ENCODE data around the gene CSH2.

Gene CSH2

DNA sequence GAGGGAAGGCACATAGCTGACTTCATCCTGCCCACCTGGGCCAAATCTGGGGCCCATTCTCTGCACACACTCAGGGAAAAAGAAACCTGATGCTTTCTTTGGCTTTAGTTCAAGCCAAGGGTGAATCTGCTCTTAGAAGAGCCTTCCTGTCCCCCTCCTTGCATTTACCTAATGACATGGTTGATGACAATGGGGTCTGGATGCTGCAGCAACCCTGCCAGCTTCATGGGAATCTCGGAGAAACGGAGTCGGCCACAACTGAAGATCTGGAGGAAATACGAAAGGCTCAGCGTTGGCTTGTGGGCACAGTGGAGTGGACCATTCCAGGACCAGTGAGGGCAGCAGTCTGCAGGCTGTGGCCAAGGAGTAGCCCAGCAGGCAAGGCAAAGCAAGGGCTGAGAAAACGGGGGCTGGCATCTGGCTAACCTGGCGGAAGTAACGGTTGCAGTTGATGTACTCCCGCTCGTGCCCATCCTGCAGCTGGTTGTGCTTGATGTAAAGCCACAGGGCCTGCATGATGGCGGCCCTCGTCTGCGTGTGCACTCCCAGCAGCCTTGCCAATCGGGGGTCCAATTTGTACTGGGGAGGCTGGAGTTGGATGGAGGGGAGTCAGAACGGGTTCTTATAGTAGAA, 39.6 kb downstream of the CSH2 start:
- no peak for DNase-seq

DNA sequence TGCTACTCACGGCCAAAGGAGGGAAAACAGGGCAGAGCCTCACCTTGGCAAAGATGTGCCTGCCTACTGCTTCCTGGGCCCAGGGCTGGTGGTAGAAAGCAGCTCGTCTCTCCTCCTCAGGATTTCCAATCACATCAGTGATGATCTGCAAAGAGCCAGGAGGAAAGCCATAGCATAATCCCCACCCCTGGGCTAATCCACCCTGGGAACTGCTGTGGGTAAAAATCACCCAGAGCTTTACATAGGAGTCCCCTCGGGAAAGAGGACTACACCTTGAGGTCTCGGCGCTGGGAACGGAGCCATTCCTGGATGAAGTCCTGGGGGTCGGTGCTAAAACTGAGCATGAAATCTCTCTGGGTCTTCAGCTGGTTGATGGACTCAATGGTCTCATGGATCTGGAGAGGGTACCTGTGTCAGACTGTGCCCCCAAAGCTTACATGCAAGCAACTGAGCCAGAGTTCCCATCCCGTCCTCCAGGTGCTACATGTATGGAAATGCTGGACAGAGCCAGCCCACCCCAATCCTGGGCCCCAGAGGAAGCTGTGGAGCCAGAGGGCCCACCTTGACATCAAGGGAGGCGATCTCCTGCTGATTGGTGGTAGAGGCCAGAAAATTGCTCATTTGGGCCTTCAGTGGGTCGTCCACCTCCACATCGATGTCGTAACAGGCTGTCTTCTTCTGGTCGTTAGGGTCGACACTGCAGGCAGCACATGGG, 40.3 kb downstream of the CSH2 start:
- no peak for DNase-seq

DNA sequence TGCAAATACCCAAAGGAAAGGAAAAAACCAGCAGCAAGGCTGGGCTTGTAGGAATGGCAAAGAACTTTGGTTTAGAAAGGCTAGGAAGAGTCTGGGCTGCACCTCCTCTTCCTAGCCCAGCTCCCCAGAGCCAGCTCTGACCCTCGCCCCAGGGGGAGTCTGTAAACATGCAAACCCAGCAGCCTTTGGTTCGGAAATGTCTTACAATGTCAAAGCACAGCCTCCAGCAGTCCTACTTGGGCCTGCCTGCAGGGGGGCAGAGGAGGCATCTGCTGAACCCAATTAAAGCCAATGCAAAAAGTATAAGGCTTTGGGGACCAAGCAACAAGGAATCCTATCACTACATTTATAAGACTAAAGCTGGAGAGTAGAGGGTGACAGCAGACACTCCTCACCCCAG, 41.0 kb downstream of the CSH2 start:
- DNase-seq = no peak

DNA sequence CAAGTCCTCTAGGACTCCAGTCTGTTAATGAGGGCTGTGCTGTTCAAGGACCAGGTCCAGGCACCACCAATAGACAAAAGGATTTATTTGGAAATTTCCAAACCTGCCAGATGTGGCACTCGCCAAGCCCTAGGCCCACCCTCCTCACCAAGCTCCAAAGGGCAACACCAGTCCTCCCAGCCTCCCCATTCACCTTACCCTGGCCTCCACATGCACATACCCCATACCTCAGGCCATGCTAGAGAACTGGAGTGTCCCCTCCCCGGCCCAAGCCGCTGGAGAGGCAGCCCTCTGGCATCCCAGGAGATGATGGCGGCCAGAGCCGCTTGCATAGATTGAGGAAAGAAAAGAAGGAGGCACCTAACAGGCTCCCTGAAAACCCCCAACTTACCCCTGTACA, 41.5 kb downstream of the CSH2 start:
- DNase-seq = no peak

DNA sequence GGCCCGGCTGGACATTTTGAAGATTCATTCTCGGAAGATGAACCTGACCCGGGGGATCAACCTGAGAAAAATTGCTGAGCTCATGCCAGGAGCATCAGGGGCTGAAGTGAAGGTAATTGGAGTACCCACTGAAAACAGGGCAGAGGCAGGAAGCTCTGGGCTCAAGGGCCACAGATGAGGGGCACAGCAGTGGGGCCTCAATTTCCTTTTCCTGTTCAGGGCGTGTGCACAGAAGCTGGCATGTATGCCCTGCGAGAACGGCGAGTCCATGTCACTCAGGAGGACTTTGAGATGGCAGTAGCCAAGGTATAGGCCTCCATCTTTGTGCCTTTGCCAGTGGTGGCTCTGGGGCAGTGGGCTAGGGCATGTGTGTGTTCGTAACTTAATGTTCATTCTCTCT, 42.0 kb downstream of the CSH2 start:
- DNase-seq = no peak

DNA sequence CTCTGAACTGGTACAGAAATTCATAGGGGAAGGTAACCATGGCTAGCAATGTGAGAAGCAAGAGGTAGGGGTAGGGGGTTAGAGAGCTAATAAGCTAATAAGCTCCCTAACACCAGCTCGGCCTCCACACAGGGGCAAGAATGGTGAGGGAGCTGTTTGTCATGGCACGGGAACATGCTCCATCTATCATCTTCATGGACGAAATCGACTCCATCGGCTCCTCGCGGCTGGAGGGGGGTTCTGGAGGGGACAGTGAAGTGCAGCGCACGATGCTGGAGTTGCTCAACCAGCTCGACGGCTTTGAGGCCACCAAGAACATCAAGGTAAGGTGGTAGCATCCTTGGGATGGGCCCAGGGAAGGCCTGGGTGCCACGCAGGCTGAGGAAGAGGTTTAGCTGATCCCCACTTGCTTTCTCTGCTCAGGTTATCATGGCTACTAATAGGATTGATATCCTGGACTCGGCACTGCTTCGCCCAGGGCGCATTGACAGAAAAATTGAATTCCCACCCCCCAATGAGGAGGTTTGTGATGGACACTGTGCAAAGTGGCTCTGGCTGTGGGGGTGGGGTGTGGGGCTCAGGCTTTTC, 42.5 kb downstream of the CSH2 start:
- DNase-seq = no peak

DNA sequence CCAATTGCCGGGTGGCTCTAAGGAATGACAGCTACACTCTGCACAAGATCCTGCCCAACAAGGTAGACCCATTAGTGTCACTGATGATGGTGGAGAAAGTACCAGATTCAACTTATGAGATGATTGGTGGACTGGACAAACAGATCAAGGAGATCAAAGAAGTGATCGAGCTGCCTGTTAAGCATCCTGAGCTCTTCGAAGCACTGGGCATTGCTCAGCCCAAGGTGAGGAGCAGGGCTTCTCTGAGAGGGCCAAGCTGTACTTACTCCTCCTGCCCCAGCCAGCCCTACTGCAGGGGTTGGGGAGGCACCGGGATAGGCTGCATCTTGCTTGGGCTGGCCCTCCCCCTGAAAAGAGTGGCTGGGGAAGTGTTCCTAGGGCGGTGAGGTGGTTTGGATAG, 43.2 kb downstream of the CSH2 start:
- DNase-seq = no peak

DNA sequence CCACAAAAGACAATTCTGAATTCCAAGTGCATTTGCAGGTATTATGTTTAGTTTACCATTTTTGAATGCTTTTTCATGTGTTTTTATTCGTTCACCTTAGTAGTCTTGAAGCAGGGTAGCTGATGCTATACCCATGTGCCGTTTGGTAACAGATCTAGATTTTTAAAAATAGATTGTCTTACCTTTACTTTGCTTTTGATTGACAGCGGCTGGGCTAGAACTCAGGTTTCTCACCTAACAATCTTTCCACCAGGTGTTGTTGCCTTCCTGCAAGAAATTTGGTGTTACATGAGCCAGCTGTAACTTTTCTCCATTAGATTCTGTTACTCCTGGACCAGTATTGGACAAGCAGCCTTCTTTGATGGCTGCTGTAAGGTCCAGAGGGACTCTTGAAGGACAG, 44.5 kb downstream of the CSH2 start:
- DNase-seq = no peak

DNA sequence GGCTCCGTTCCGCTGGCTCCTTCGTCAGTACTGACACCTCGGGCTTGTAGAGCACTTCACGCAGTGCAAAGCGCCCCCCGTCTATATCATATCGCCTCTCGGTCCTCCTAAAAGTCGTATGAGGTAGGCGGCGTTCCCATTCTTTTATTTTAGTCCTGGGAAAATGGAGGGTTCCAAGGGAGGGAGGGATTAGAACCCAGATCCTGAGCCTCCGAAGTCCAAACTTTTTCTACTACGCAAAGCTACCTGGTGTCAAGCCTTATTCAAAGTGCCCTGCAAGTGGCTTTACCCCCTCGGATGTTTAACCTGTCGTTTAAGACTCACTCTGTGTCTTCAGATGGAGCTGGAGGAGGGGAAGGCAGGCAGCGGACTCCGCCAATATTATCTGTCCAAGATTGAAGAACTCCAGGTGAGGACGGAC, 45.7 kb downstream of the CSH2 start:
- DNase-seq = no peak

DNA sequence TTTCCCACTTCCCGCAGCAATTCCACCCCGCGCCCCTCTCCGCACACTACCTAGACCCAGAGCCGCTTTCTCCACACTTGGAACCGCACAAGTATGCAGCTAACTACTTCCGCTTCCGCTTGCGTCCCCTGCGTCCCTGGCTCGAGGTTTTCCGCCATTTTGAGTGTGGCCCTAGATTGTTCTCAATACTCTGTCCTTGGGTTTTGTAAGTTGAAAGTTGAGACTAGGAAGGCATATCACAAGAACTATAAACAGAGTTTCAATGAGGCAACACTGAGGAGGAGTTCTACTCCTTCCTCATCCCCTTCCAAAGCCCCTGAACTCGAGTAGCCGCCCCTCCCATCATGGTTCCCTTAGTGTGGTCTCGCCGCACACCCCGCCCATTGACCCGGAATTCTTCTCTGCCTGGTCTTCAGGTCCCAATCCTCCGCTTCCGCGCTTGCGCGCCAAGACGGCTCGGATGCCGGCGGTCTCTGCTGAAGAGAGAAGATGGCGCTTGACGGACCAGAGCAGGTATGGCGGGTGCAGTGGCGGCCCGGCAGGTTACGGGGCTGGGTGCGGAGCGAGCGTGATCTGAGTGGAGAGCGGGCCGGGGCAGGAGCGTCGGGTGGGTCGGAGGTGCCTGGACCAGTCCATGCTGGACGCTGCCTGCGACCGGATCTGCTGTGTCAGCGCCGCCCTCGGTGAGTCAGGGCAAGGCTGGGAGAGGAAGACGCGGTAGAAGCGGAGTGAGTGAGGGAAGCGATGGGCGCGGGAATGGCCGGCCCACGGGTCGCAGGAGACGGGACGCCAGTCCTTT, 46.3 kb downstream of the CSH2 start, which contains the start of the genes FTSJ3 and PSMC5:
TSS of gene FTSJ3 (minus strand) at position 662 of the 799 bp plus-strand sequence. CDS start 761 bp downstream, outside the sequence.
TSS of gene PSMC5 (plus strand) at position 430 of the 799 bp plus-strand sequence. CDS start at position 490, 60 bp downstream.
- DNase-seq = peak; percentile 98

DNA sequence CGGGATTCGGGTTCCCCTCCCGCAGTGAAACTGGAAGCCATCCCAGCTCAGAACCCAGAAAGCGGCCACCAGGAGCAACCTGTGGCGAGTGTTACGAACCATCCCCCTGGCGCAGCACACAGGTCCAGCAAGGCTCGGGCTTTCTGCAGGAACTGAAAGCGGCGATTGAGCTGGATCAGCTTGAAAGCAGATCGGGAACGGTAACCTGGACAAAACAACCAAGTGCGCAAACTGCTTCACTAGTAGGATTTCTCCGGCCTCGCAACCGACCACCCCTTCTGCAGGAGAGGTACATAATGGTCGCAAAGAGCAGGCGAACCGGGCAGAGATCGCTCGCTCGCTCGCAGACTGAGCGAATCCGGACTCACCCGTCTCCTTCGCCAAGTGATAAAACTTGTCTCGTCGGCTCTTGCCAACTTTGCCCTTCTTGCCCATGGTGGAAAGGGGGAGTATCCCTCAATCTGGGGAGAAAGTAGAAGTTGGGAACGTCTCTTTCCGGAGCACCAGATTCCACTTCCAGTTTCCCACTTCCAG, 46.9 kb downstream of the CSH2 start:
- no peak for DNase-seq

DNA sequence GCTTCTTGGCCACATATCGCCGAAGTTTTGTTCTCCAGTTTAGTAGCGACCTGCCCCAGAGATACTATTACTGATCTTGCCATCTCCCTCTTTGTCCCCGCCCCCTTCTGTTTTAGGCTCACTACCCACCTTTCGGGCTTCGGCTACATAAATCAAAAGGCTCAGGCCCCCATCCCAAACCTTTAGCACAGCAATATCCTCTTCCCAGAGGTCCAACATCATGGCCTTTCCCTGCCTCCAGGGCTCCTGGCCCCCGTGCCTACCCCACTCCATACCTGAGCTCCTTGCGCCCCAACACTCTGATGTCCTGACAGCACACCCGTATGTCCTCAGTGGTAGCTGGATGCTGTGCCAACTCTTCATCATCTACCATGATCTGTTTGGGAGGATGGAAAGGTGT, 49.1 kb downstream of the CSH2 start:
- DNase-seq = no peak

DNA sequence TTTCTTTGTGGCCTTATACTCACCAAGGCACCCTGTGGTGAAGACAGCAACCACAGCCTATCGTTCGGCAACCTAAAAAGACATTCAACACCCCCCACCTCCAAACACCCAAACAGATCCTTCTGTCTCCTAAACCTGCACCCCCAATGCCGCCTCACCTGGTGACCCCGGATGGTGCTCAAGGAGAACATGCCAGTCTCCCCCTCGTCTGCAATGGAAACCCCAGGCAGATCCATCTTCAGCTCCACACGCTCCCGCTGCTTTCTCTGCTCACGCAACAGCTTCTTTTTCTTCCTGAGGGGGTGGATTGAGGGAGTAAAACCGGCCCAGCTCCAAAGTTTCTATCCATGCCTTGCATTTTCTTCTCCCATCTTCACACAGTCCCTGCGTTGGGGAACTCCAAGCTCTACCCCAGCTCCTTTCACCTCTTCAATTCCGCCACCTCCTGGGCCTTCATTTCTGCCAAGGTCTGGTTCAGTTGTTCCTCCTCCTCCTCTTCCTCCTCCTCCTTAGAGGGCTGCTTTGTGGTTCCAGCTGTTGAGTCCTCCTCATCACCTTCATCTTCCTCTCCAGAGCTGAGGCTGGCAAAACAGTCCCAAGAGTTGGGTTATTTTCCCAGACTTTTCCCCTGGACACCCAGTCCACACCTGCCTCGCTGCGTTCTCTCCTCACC, 49.7 kb downstream of the CSH2 start:
- DNase-seq = no peak

DNA sequence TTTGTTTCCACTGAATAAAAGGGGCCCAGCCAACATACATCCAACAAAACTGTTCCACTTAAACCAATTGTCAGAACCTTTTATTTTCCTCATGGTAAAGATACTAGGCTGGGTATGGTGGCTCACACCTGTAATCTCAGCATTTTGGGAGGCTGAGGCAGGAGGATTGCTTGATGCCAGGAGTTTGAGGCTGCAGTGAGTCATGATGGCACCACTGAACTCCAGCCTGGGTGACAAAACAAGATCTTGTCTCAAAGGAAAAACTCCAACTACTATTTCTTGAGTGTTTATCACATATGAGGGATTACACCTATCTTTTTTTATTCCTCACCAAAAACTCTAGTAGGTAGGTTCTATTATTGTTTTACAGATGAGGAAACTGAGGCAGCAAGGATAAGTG, 50.9 kb downstream of the CSH2 start:
- DNase-seq = no peak
